HCT116 (cell line): ENCODE measurements around the gene SFTPB. TPM values are rescaled to one million over a fixed set of nuclear protein-coding genes. Genes with fewer than 3 reads are reported as not detected.

Experiments used
- ATAC-seq: fragments of 200-7000 bp; cut with Tn5 transposase; 2 replicates; pipeline ENCODE4 v1.9.1; 2020; ENCODE audit warnings: mild to moderate bottlenecking, moderate library complexity
- BruUV-seq: library from RNA; stranded (reverse); fragments of 400-500 nt; replicated peaks from 2 replicates; lab custom pipeline; 2021; lab: Mats Ljungman, UMichigan
- CTCF ChIA-PET: fragments of 300-600 bp; sonication (Branson Sonifier 250); formaldehyde crosslinking; loops from one replicate; lab custom pipeline; 2021; ENCODE audit warnings: antibody characterized with exemption; lab: Charles Lee
- POLR2A ChIA-PET: fragments of 300-600, 350-600 bp; sonication (Branson Sonifier 250); formaldehyde crosslinking; loops from one replicate; lab custom pipeline; 2021; ENCODE audit warnings: antibody characterized with exemption; lab: Charles Lee
- RAD21 ChIA-PET, 2 experiments: fragments of 300-600 bp; sonication (Branson Sonifier 250); formaldehyde crosslinking; loops; one replicate each; lab custom pipeline; 2023; ENCODE audit warnings: low total read pairs in 2 of 2; ENCODE audit not compliant: uncharacterized antibody in 2 of 2, unreplicated experiment in 2 of 2, low non-redundant PET in 1 of 2; lab: Charles Lee
- DNase-seq: peaks from one replicate; pipeline ENCODE4 v3.0.0-alpha.2; 2010; ENCODE audit warnings: low read depth, low spot score
- H2AFZ ChIP-seq: fragments of 200-600 bp; shearing (Covaris generic), sonication (generic); 2 replicates; pipeline ENCODE4 v1.6.1; 2017; ENCODE audit warnings: low read depth, mixed run types, mixed read lengths, antibody characterized with exemption, low read length; ENCODE audit not compliant: poor library complexity, severe bottlenecking
- H3K27ac ChIP-seq: 2 replicates; pipeline ENCODE4 v1.5.1; 2012; ENCODE audit warnings: low read depth, low read length
- H3K27me3 ChIP-seq: fragments of 200-600 bp; sonication (generic); 2 replicates; pipeline ENCODE4 v1.6.1; 2016; ENCODE audit warnings: mixed run types, low read length, mixed read lengths; ENCODE audit not compliant: insufficient read depth
- H3K36me3 ChIP-seq, 2 experiments: fragments of 200-500 bp in 1 of 2; fragments of 200-600 bp in 1 of 2; sonication (Bioruptor generic) in 1 of 2; sonication (generic) in 1 of 2; 2 replicates each; pipeline versions ENCODE4 v1.5.1 to v1.6.1; 2014 to 2016; ENCODE audit warnings: low read length in 2 of 2, inconsistent platforms in 1 of 2, mixed read lengths in 1 of 2, mixed run types in 1 of 2; ENCODE audit not compliant: insufficient read depth in 2 of 2, control insufficient read depth in 1 of 2
- H3K4me1 ChIP-seq, 2 experiments: fragments of 200-600 bp in 1 of 2; sonication (generic) in 1 of 2; 2 replicates each; pipeline versions ENCODE4 v1.5.1 to v1.6.1; 2012 to 2017; ENCODE audit warnings: low read length in 2 of 2, inconsistent platforms in 1 of 2, mild to moderate bottlenecking in 1 of 2, mixed read lengths in 1 of 2, mixed run types in 1 of 2, moderate library complexity in 1 of 2; ENCODE audit not compliant: insufficient read depth in 2 of 2, control insufficient read depth in 1 of 2
- H3K4me2 ChIP-seq: fragments of 200-600 bp; sonication (generic); 2 replicates; pipeline ENCODE4 v1.6.1; 2017; ENCODE audit warnings: mixed run types, low read length, mixed read lengths
- H3K4me3 ChIP-seq, 2 experiments: fragments of 200-600 bp in 1 of 2; sonication (generic) in 1 of 2; replicated peaks in 1 of 2; 2 replicates each; pipeline ENCODE4 v1.5.1; 2011 to 2016; ENCODE audit warnings: low read length in 2 of 2, control low read depth in 1 of 2, low read depth in 1 of 2, mild to moderate bottlenecking in 1 of 2, mixed read lengths in 1 of 2, mixed run types in 1 of 2
- H3K79me2 ChIP-seq: fragments of 200-600 bp; sonication (generic); 2 replicates; pipeline ENCODE4 v1.6.1; 2017; ENCODE audit warnings: mild to moderate bottlenecking, mixed run types, low read length, moderate library complexity, mixed read lengths; ENCODE audit not compliant: insufficient read depth
- H3K9ac ChIP-seq: fragments of 200-600 bp; sonication (generic); 2 replicates; pipeline ENCODE4 v1.6.1; 2016; ENCODE audit warnings: low read length, mixed read lengths
- H3K9me2 ChIP-seq: fragments of 200-600 bp; sonication (generic), shearing (Covaris generic); 2 replicates; pipeline ENCODE4 v1.6.1; 2017; ENCODE audit warnings: mixed run types, mild to moderate bottlenecking, moderate library complexity; ENCODE audit not compliant: insufficient read depth
- H3K9me3 ChIP-seq, 2 experiments: fragments of 200-500 bp in 1 of 2; fragments of 200-600 bp in 1 of 2; sonication (Bioruptor generic) in 1 of 2; sonication (generic) in 1 of 2; 2 replicates each; pipeline ENCODE4 v1.6.1; 2014 to 2017; ENCODE audit warnings: low read length in 2 of 2, mixed read lengths in 2 of 2, inconsistent platforms in 1 of 2, low read depth in 1 of 2, mild to moderate bottlenecking in 1 of 2, mixed run types in 1 of 2, moderate library complexity in 1 of 2; ENCODE audit not compliant: control insufficient read depth in 1 of 2, insufficient read depth in 1 of 2
- H4K20me1 ChIP-seq: fragments of 200-600 bp; sonication (generic), shearing (Covaris generic); 2 replicates; pipeline ENCODE4 v1.6.1; 2017; ENCODE audit warnings: mixed run types, mild to moderate bottlenecking, moderate library complexity; ENCODE audit not compliant: insufficient read depth
- CEBPB ChIP-seq: IDR thresholded peaks from 2 replicates; pipeline ENCODE4 v1.6.1; 2012; ENCODE audit warnings: low read depth
- EGR1 ChIP-seq: IDR thresholded peaks from 2 replicates; pipeline ENCODE4 v1.6.1; 2012; ENCODE audit warnings: low read depth
- EZH2 ChIP-seq: fragments of 200-600 bp; sonication (generic); IDR thresholded peaks from 2 replicates; pipeline ENCODE4 v1.6.1; 2017; ENCODE audit warnings: antibody characterized with exemption, mixed run types
- RAD21 ChIP-seq: IDR thresholded peaks from 2 replicates; pipeline ENCODE4 v1.6.1; 2012; ENCODE audit warnings: low read depth, mild to moderate bottlenecking
- SRF ChIP-seq: IDR thresholded peaks from 2 replicates; pipeline ENCODE4 v1.6.1; 2012; ENCODE audit warnings: low read depth
- YY1 ChIP-seq: IDR thresholded peaks from 2 replicates; pipeline ENCODE4 v1.6.1; 2011; ENCODE audit warnings: low read length, low read depth, moderate library complexity, mild to moderate bottlenecking; ENCODE audit not compliant: insufficient replicate concordance; ENCODE audit errors: extremely low read depth
- intact Hi-C: fragments of 100-400 bp; cut with micrococcal nuclease; formaldehyde crosslinking; loops from 2 replicates; pipeline ENCODE4 v1.10.0; 2022
- total RNA-seq: library from RNA; stranded (reverse); gene quantifications from one replicate; pipeline ENCODE4 v1.2.1, GENCODE V29; 2021; ENCODE audit not compliant: unreplicated experiment
- TF ChIP-seq, protein P1 (sequence below): IDR thresholded peaks from 2 replicates; pipeline ENCODE4 v1.6.1; 2011; ENCODE audit warnings: mild to moderate bottlenecking, low read length, moderate library complexity; ENCODE audit not compliant: insufficient replicate concordance; ENCODE audit errors: extremely low read depth
- TF ChIP-seq, protein P2 (sequence below): IDR thresholded peaks from 2 replicates; pipeline ENCODE4 v1.6.1; 2012; ENCODE audit warnings: low read depth
- TF ChIP-seq, protein P3 (sequence below): IDR thresholded peaks from 2 replicates; pipeline ENCODE4 v1.6.1; 2012

Gene SFTPB
- total RNA-seq, 1 experiment from 2014 or later = 13.3 TPM

DNA sequence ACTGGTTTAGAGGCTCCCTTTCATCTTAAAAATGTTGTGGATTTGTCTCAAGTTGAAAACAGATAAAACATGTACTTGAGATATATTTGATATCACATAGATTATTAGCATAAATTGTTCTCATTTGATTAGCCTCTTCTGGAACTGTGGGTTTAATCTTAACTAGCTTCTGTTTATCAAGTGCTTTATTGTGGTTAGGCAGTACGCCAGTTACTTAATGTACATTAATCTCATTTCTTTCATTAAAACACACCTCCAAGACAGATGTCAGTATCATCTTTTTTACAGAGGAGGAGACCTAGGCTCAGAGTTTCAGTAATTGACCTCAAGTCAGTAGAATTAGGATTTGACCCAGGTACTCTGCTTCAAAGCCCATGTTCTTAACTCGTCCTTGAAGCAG lies 21.8 kb downstream of the SFTPB start:
- H3K4me2 ChIP-seq = no peak overlapping the region
- peaks cover 39% of the 10 kb centered on the region; the same call in 1 of the 2 replicates for H3K79me2 ChIP-seq
- H3K27me3 ChIP-seq = no peaks in the 10 kb centered on the region
- H2AFZ ChIP-seq = no peak overlapping the region
- H3K27ac ChIP-seq = no peak overlapping the region
- no peak for DNase-seq
- ChIA-PET POLR2A (interaction anchor here (0.5 kb wide), 1 partner anchor 69 kb away, joined by 3 read pairs; the partner anchor contains the start of gene VAMP8), CTCF (interaction anchor here (1.3 kb wide), 1 partner anchor 9 kb away, joined by 3 read pairs; no protein-coding TSS in a partner anchor), RAD21 (no interaction called here)
- H3K9me2 ChIP-seq = no peaks in the 10 kb centered on the region
- intact Hi-C loops = no loop called here
- H3K4me3 ChIP-seq = no peak overlapping the region
- H3K4me1 ChIP-seq = no peaks in the 10 kb centered on the region
- peaks cover 71 to 75% of the 10 kb centered on the region in 2 experiments for H3K36me3 ChIP-seq
- H3K9me3 ChIP-seq = no peaks in the 10 kb centered on the region
- TF ChIP-seq, protein P1, sequence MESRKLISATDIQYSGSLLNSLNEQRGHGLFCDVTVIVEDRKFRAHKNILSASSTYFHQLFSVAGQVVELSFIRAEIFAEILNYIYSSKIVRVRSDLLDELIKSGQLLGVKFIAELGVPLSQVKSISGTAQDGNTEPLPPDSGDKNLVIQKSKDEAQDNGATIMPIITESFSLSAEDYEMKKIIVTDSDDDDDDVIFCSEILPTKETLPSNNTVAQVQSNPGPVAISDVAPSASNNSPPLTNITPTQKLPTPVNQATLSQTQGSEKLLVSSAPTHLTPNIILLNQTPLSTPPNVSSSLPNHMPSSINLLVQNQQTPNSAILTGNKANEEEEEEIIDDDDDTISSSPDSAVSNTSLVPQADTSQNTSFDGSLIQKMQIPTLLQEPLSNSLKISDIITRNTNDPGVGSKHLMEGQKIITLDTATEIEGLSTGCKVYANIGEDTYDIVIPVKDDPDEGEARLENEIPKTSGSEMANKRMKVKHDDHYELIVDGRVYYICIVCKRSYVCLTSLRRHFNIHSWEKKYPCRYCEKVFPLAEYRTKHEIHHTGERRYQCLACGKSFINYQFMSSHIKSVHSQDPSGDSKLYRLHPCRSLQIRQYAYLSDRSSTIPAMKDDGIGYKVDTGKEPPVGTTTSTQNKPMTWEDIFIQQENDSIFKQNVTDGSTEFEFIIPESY = no peak
- TF ChIP-seq EGR1 = no peak
- no peak for TF ChIP-seq RAD21
- ATAC-seq = no peak
- no peaks in the 10 kb centered on the region for H4K20me1 ChIP-seq
- H3K9ac ChIP-seq = no peak overlapping the region
- no TSS peak for BruUV-seq

DNA sequence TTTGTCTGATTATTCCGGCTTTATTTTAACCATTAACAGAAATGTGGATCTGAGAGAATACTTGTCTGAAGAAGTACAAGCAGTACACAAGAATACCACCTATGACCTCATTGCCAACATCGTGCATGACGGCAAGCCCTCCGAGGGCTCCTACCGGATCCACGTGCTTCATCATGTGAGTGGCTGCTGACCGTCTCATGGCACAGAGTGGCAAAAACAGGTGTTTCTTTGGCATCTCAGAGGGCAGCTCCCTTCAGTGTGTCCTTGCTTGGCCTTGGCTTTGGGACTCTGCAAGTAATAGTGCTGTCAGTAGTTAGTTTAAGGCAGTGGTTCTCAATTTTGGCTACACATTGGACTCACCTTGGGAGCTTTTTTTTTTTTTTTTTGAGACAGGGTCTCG lies 23.1 kb downstream of the SFTPB start:
- DNase-seq (no peak), ATAC-seq (no peak)
- no peak overlapping the region for H2AFZ ChIP-seq
- ChIA-PET RAD21 (no interaction called here), CTCF (no interaction called here), POLR2A (no interaction called here)
- intact Hi-C loops = no loop called here
- H3K27me3 ChIP-seq = no peaks in the 10 kb centered on the region
- H3K79me2 ChIP-seq = peaks cover 40% of the 10 kb centered on the region; the same call in 1 of the 2 replicates
- no peaks in the 10 kb centered on the region for H3K4me1 ChIP-seq
- no peak overlapping the region for H3K27ac ChIP-seq
- H3K9ac ChIP-seq = no peak overlapping the region
- no peak overlapping the region for H3K4me3 ChIP-seq
- peaks cover 73 to 78% of the 10 kb centered on the region in 2 experiments for H3K36me3 ChIP-seq
- TF ChIP-seq YY1 (no peak), CEBPB (no peak), RAD21 (no peak), EZH2 (no peak), SRF (no peak)
- TF ChIP-seq, protein P2, sequence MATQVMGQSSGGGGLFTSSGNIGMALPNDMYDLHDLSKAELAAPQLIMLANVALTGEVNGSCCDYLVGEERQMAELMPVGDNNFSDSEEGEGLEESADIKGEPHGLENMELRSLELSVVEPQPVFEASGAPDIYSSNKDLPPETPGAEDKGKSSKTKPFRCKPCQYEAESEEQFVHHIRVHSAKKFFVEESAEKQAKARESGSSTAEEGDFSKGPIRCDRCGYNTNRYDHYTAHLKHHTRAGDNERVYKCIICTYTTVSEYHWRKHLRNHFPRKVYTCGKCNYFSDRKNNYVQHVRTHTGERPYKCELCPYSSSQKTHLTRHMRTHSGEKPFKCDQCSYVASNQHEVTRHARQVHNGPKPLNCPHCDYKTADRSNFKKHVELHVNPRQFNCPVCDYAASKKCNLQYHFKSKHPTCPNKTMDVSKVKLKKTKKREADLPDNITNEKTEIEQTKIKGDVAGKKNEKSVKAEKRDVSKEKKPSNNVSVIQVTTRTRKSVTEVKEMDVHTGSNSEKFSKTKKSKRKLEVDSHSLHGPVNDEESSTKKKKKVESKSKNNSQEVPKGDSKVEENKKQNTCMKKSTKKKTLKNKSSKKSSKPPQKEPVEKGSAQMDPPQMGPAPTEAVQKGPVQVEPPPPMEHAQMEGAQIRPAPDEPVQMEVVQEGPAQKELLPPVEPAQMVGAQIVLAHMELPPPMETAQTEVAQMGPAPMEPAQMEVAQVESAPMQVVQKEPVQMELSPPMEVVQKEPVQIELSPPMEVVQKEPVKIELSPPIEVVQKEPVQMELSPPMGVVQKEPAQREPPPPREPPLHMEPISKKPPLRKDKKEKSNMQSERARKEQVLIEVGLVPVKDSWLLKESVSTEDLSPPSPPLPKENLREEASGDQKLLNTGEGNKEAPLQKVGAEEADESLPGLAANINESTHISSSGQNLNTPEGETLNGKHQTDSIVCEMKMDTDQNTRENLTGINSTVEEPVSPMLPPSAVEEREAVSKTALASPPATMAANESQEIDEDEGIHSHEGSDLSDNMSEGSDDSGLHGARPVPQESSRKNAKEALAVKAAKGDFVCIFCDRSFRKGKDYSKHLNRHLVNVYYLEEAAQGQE = no peak
- TF ChIP-seq, protein P3, sequence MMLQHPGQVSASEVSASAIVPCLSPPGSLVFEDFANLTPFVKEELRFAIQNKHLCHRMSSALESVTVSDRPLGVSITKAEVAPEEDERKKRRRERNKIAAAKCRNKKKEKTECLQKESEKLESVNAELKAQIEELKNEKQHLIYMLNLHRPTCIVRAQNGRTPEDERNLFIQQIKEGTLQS = no peak
- TF ChIP-seq, all 23 proteins: peak for 0
- BruUV-seq = no TSS peak
- H3K9me3 ChIP-seq = no peaks in the 10 kb centered on the region
- no peaks in the 10 kb centered on the region for H4K20me1 ChIP-seq
- no peak overlapping the region for H3K4me2 ChIP-seq
- H3K9me2 ChIP-seq = no peaks in the 10 kb centered on the region
